GM12878 (cell line): ENCODE data around the gene FER1L5. TPM values are rescaled to one million over a fixed set of nuclear protein-coding genes. Genes with fewer than 3 reads are reported as not detected.

Experiments used
- ATAC-seq: fragments of 200-7000 bp; cut with Tn5 transposase; 3 replicates; pipeline ENCODE4 v1.9.1; 2020; ENCODE audit warnings: mild to moderate bottlenecking, moderate library complexity
- BruUV-seq: library from RNA; stranded (reverse); fragments of 400-500 nt; replicated peaks from 2 replicates; lab custom pipeline; 2021; lab: Mats Ljungman, UMichigan
- CTCF ChIA-PET: fragments of 300-600 bp; sonication (Branson Sonifier 250); formaldehyde crosslinking; extraction: SDS; loops from one replicate; lab custom pipeline; 2021; ENCODE audit warnings: inconsistent platforms; lab: Yijun Ruan, JAX
- POLR2A ChIA-PET: fragments of 350-600 bp; formaldehyde crosslinking; extraction: SDS; loops from one replicate; lab custom pipeline; 2021; ENCODE audit warnings: inconsistent platforms; lab: Charles Lee
- RAD21 ChIA-PET: fragments of 300-600 bp; sonication (Branson Sonifier 250); formaldehyde crosslinking; loops from one replicate; lab custom pipeline; 2023; ENCODE audit warnings: antibody characterized with exemption; ENCODE audit not compliant: unreplicated experiment; lab: Charles Lee
- SMC1A ChIA-PET: fragments of 300-600 bp; sonication (Branson Sonifier 250); formaldehyde crosslinking; loops from one replicate; lab custom pipeline; 2023; ENCODE audit not compliant: unreplicated experiment, uncharacterized antibody; lab: Charles Lee
- DNase-seq: peaks from one replicate; pipeline ENCODE4 v3.0.0-alpha.2; 2011; ENCODE audit warnings: low read depth, low spot score
- FAIRE-seq: peaks from 3 replicates; lab custom pipeline; 2011; peaks lifted over from hg19 to GRCh38; lab: Jason Lieb, UNC
- H2AFZ ChIP-seq: 2 replicates; pipeline ENCODE4 v1.6.0; 2011; ENCODE audit warnings: low read depth, low read length, control low read depth; ENCODE audit not compliant: control insufficient read depth
- H3K27ac ChIP-seq: 2 replicates; pipeline ENCODE4 v1.5.1; 2011; ENCODE audit warnings: control low read depth; ENCODE audit not compliant: control insufficient read depth, insufficient read depth
- H3K27me3 ChIP-seq, 2 experiments: replicated peaks in 1 of 2; 2 replicates each; pipeline versions ENCODE4 v1.6.0 to v1.6.1; 2011; ENCODE audit warnings: low read length in 1 of 2; ENCODE audit not compliant: control insufficient read depth in 2 of 2, insufficient read depth in 2 of 2
- H3K36me3 ChIP-seq, 2 experiments: 2 replicates each; pipeline ENCODE4 v1.5.1; 2011; ENCODE audit warnings: low read length in 1 of 2; ENCODE audit not compliant: control insufficient read depth in 2 of 2, insufficient read depth in 2 of 2
- H3K4me1 ChIP-seq: 2 replicates; pipeline ENCODE4 v1.6.1; 2011; ENCODE audit warnings: mild to moderate bottlenecking, low read length, moderate library complexity, mixed read lengths; ENCODE audit not compliant: control insufficient read depth, insufficient read depth
- H3K4me2 ChIP-seq: 2 replicates; pipeline ENCODE4 v1.6.0; 2011; ENCODE audit warnings: control low read depth; ENCODE audit not compliant: control insufficient read depth, insufficient read depth
- H3K4me3 ChIP-seq: fragments of 200-600 bp; sonication (generic); 2 replicates; pipeline ENCODE4 v1.5.1; 2016
- H3K79me2 ChIP-seq: 2 replicates; pipeline ENCODE4 v1.6.0; 2011; ENCODE audit warnings: low read length; ENCODE audit not compliant: control insufficient read depth, insufficient read depth
- H3K9ac ChIP-seq: 2 replicates; pipeline ENCODE4 v1.8.0; 2011; ENCODE audit warnings: low read length, control low read depth, mixed read lengths; ENCODE audit not compliant: control insufficient read depth, insufficient read depth
- H3K9me3 ChIP-seq: replicated peaks from 3 replicates; pipeline ENCODE4 v1.5.1; 2011; ENCODE audit warnings: mild to moderate bottlenecking, low read length; ENCODE audit not compliant: control insufficient read depth, insufficient read depth
- H4K20me1 ChIP-seq: 2 replicates; pipeline ENCODE4 v1.6.0; 2011; ENCODE audit not compliant: control insufficient read depth, insufficient read depth
- ATF2 ChIP-seq: IDR thresholded peaks from 2 replicates; pipeline ENCODE4 v1.6.1; 2012; ENCODE audit warnings: low read length, inconsistent platforms
- BRCA1 ChIP-seq: IDR thresholded peaks from 2 replicates; pipeline ENCODE4 v1.6.1; 2011; ENCODE audit warnings: low read depth, low read length, improper control_type of control experiment
- CEBPB ChIP-seq, 2 experiments: fragments of 150-350 bp in 1 of 2; IDR thresholded peaks; 2 replicates each; pipeline ENCODE4 v1.6.1; 2012 to 2014; ENCODE audit warnings: low read depth in 2 of 2, low read length in 2 of 2, borderline replicate concordance in 1 of 2, inconsistent platforms in 1 of 2
- ELK1 ChIP-seq: IDR thresholded peaks from 2 replicates; pipeline ENCODE4 v1.6.1; 2012; ENCODE audit warnings: low read depth, low read length, improper control_type of control experiment
- MXI1 ChIP-seq: fragments of 150-350 bp; IDR thresholded peaks from 2 replicates; pipeline ENCODE4 v1.6.1; 2011; ENCODE audit warnings: low read depth, mild to moderate bottlenecking, inconsistent platforms, low read length, improper control_type of control experiment
- NFIC ChIP-seq: IDR thresholded peaks from 2 replicates; pipeline ENCODE4 v1.6.1; 2012; ENCODE audit warnings: low read depth, mild to moderate bottlenecking, inconsistent platforms, low read length, moderate library complexity
- SIN3A ChIP-seq: IDR thresholded peaks from 2 replicates; pipeline ENCODE4 v1.6.1; 2012; ENCODE audit warnings: low read depth, low read length, improper control_type of control experiment
- SKIL ChIP-seq: fragments of 450-650 bp; IDR thresholded peaks from 2 replicates; pipeline ENCODE4 v1.6.1; 2017; ENCODE audit warnings: mild to moderate bottlenecking, low read depth, inconsistent platforms; ENCODE audit not compliant: poor library complexity, severe bottlenecking
- SREBF1 ChIP-seq: IDR thresholded peaks from 2 replicates; pipeline ENCODE4 v1.6.1; 2012; ENCODE audit warnings: mild to moderate bottlenecking, low read length
- WGBS: methylation state at CpG from one replicate; pipeline ENCODE4 v1.1.6; 2016; ENCODE audit warnings: low lambda C conversion rate; ENCODE audit not compliant: insufficient replicate concordance, insufficient coverage; ENCODE audit errors: missing lambda C conversion rate; 5-methylcytosine and 5-hydroxymethylcytosine counted together
- in situ Hi-C: fragments of 300-500 bp; cut with MboI; formaldehyde crosslinking; loops from 9 replicates; pipeline ENCODE4 v1.14.3; 2018; ENCODE audit warnings: mixed read lengths
- intact Hi-C: fragments of 100-400 bp; cut with micrococcal nuclease; formaldehyde crosslinking; loops from one replicate; pipeline ENCODE4 v1.14.2; 2022; ENCODE audit not compliant: unreplicated experiment
- polyA plus RNA-seq, 11 experiments: library from polyadenylated mRNA; depleted of rRNA in 4 of 11; unstranded in 6 of 11; stranded (reverse) in 5 of 11; fragments of >200 nt; fragmentation: Nextera tagmentation in 4 of 11; fragmentation: Illumina TruSeq in 1 of 11; extraction: Ambion mirVana in 4 of 11; extraction: Trizol in 1 of 11; gene quantifications; 1 replicate in 1 of 11; 2 replicates in 10 of 11; pipeline versions ENCODE4 v1.2.1 to v1.2.3, GENCODE V29; 2011 to 2016; ENCODE audit warnings: inconsistent platforms in 2 of 11, missing spikeins in 2 of 11, low read depth in 1 of 11
- total RNA-seq, 4 experiments: library from RNA; depleted of rRNA in 3 of 4; stranded (reverse); fragments of >200 nt in 3 of 4; fragmentation: Illumina TruSeq in 1 of 4; extraction: Trizol in 1 of 4; gene quantifications; 2 replicates each; pipeline versions ENCODE4 v1.2.1 to v1.2.3, GENCODE V29; 2013 to 2021

Gene FER1L5
- total and polyA plus RNA-seq, 10 of the 15 experiments (the other 5 are each of a cell fraction or from before 2014, with no cell fraction given): not detected

- no peak overlapping the region for H3K4me3 ChIP-seq
- ChIA-PET SMC1A (no interaction called here), POLR2A (no interaction called here), CTCF (no interaction called here), RAD21 (interaction anchor here (0.7 kb wide), 1 partner anchor 162 kb away, joined by 3 read pairs; no protein-coding TSS in a partner anchor)
- in situ Hi-C loops (no loop called here), intact Hi-C loops (no loop called here)
- H4K20me1 ChIP-seq: no peaks in the 10 kb centered on the region
- no peak for TF ChIP-seq ATF2
- no peak for TF ChIP-seq SKIL
- TF ChIP-seq SIN3A: no peak
- TF ChIP-seq BRCA1: no peak
- no peak for TF ChIP-seq SREBF1
- no peak for TF ChIP-seq ELK1
- TF ChIP-seq MXI1: no peak
- TF ChIP-seq NFIC: no peak
- TF ChIP-seq CEBPB (IDR thresholded peaks at IDR 0.05; ENCODE audit: borderline replicate concordance in 1 of 2, low read depth in 2 of 2, low read length in 2 of 2): no peak
- no peak for DNase-seq
- H3K36me3 ChIP-seq: no peaks in the 10 kb centered on the region
- no TSS peak for BruUV-seq
- no peak overlapping the region for H3K4me2 ChIP-seq
- no peak for ATAC-seq
- no peak overlapping the region for H2AFZ ChIP-seq
- H3K4me1 ChIP-seq: no peaks in the 10 kb centered on the region
- H3K9me3 ChIP-seq: no peaks in the 10 kb centered on the region
- FAIRE-seq: no peak
- H3K9ac ChIP-seq: no peak overlapping the region
- WGBS: 60% methylated on average over 14 of the region's 14 CpGs
- H3K27me3 ChIP-seq: no peaks in the 10 kb centered on the region
- no peak overlapping the region for H3K27ac ChIP-seq
- H3K79me2 ChIP-seq: no peaks in the 10 kb centered on the region
These were observed 49.8 kb downstream of the FER1L5 start for GRCh38 chr2:96692094-96692971.
